Uterus (tissue), 4 donors: Measurements from ENCODE around the gene DENND2C. TPM values are rescaled to one million over a fixed set of nuclear protein-coding genes. Genes with fewer than 3 reads are reported as not detected.
A peak's percentile ranks its signal among the peaks of the same experiment; 100 is the strongest.

ENCODE experiments used
- DNase-seq, 2 donors: peaks; one replicate each; pipeline ENCODE4 v3.0.0-alpha.2; 2019 to 2020
- H3K27ac ChIP-seq, 2 donors: fragments of 200-600 bp; sonication (generic); 1 replicate in 1 of 2; 2 replicates in 1 of 2; pipeline ENCODE4 v1.5.1; 2016 to 2018
- H3K27me3 ChIP-seq, 2 donors: fragments of 200-600 bp; sonication (generic); one replicate each; pipeline ENCODE4 v1.5.1; 2018 to 2019; ENCODE audit warnings: control low read depth in 1 of 2
- H3K36me3 ChIP-seq, 2 donors: fragments of 200-600 bp; sonication (generic); one replicate each; pipeline ENCODE4 v1.5.1; 2019; ENCODE audit warnings: control low read depth in 1 of 2
- H3K4me1 ChIP-seq, 2 donors: fragments of 200-600 bp; sonication (generic); one replicate each; pipeline ENCODE4 v1.5.1; 2018 to 2019; ENCODE audit warnings: control low read depth in 1 of 2
- H3K4me3 ChIP-seq, 2 donors: fragments of 200-600 bp; sonication (generic); 1 replicate in 1 of 2; 2 replicates in 1 of 2; pipeline ENCODE4 v1.5.1; 2018 to 2019; ENCODE audit warnings: mild to moderate bottlenecking in 1 of 2
- H3K9me3 ChIP-seq, 2 donors: fragments of 200-600 bp; sonication (generic); one replicate each; pipeline ENCODE4 v1.5.1; 2019; ENCODE audit warnings: control low read depth in 1 of 2
- CTCF ChIP-seq, 4 experiments: fragments of 200-600 bp in 2 of 4; fragments of 450-650 bp in 2 of 4; sonication (generic) in 2 of 4; IDR thresholded peaks; one replicate each; pipeline ENCODE4 v1.5.1; 2016 to 2019; ENCODE audit warnings: antibody characterized with exemption in 4 of 4, mild to moderate bottlenecking in 2 of 4, moderate library complexity in 1 of 4
- POLR2A ChIP-seq, 2 donors: fragments of 450-650 bp; IDR thresholded peaks; one replicate each; pipeline ENCODE4 v1.6.1; 2016; ENCODE audit warnings: antibody characterized with exemption in 2 of 2, mild to moderate bottlenecking in 1 of 2, moderate library complexity in 1 of 2
- intact Hi-C: fragments of 100-400 bp; cut with DNase I; formaldehyde crosslinking; loops from one replicate; pipeline ENCODE4 v1.15.1; 2023; ENCODE audit warnings: low total_unique reads
- total RNA-seq, 4 donors: library from RNA; depleted of rRNA in 3 of 4; stranded (reverse); fragments of >200 nt in 3 of 4; gene quantifications; one replicate each; pipeline versions ENCODE4 v1.1.0 to v1.2.4, GENCODE V29; 2014 to 2023
- donor health status: DM: yes; HTN: yes; CAD: no.

DENND2C gene
- total RNA-seq, 4 donors from 2014 or later, result 1.8 to 7.9 (median 4.4) TPM

GRCh38 chr1:114715952-114716303, 46.1 kb upstream of the DENND2C start:
- H3K9me3 ChIP-seq, result no peaks in the 10 kb centered on the region

GRCh38 chr1:114712977-114713376, 43.1 kb upstream of the DENND2C start:
- TF ChIP-seq POLR2A (IDR thresholded peaks at IDR 0.05) (no peak), CTCF (IDR thresholded peaks at IDR 0.05) (no peak)
- no peak for DNase-seq
- Histone ChIP-seq H3K9me3 (no peaks in the 10 kb centered on the region), H3K36me3 (no peaks in the 10 kb centered on the region), H3K4me1 (peaks cover 8 to 10% of the 10 kb centered on the region in 2 donors), H3K4me3 (no peak overlapping the region), H3K27ac (no peak overlapping the region), H3K27me3 (no peaks in the 10 kb centered on the region)
- intact Hi-C loops, result no loop called here

More at GRCh38 chr1:114715952-114716303, 46.1 kb upstream of the DENND2C start:
- no peaks in the 10 kb centered on the region for H3K36me3 ChIP-seq
- no peak for DNase-seq
- peak overlapping the region; percentile 80 to 86 for H3K4me3 ChIP-seq
- intact Hi-C loops, result no loop called here
- H3K27ac ChIP-seq, result peak overlapping the region; percentile 74 to 88
- no peaks in the 10 kb centered on the region for H3K27me3 ChIP-seq
- peaks cover 8 to 10% of the 10 kb centered on the region in 2 donors for H3K4me1 ChIP-seq
- no peak for TF ChIP-seq POLR2A (IDR thresholded peaks at IDR 0.05)
- TF ChIP-seq CTCF (IDR thresholded peaks at IDR 0.05), result no peak

GRCh38 chr1:114710360-114710759, 40.5 kb upstream of the DENND2C start:
- Histone ChIP-seq H3K36me3 (no peaks in the 10 kb centered on the region), H3K4me1 (peaks cover 2 to 3% of the 10 kb centered on the region in 2 donors), H3K9me3 (no peaks in the 10 kb centered on the region), H3K4me3 (no peak overlapping the region), H3K27ac (no peak overlapping the region), H3K27me3 (no peaks in the 10 kb centered on the region)
- no peak for TF ChIP-seq POLR2A (IDR thresholded peaks at IDR 0.05)
- TF ChIP-seq CTCF (IDR thresholded peaks at IDR 0.05), result no peak
- intact Hi-C loops, result no loop called here
- no peak for DNase-seq

GRCh38 chr1:114707604-114708003, 37.8 kb upstream of the DENND2C start:
- Histone ChIP-seq H3K4me1 (no peaks in the 10 kb centered on the region), H3K27me3 (no peaks in the 10 kb centered on the region), H3K36me3 (no peaks in the 10 kb centered on the region), H3K27ac (no peak overlapping the region), H3K9me3 (no peaks in the 10 kb centered on the region), H3K4me3 (no peak overlapping the region)
- DNase-seq, result no peak
- intact Hi-C loops, result no loop called here
- TF ChIP-seq CTCF (IDR thresholded peaks at IDR 0.05) (no peak), POLR2A (IDR thresholded peaks at IDR 0.05) (no peak)

- no peaks in the 10 kb centered on the region for H3K36me3 ChIP-seq
- H3K27me3 ChIP-seq, result no peaks in the 10 kb centered on the region
- no peak for DNase-seq
- intact Hi-C loops, result no loop called here
- H3K4me1 ChIP-seq, result no peaks in the 10 kb centered on the region
- no peak overlapping the region for H3K27ac ChIP-seq
- no peaks in the 10 kb centered on the region for H3K9me3 ChIP-seq
- no peak overlapping the region for H3K4me3 ChIP-seq
- TF ChIP-seq POLR2A (IDR thresholded peaks at IDR 0.05) (no peak), CTCF (IDR thresholded peaks at IDR 0.05) (no peak)
Observed at GRCh38 chr1:114703242-114703641, 33.4 kb upstream of the DENND2C start.
